Kidney (tissue), 14 donors: ENCODE data around the gene DNAL4. TPM values are rescaled to one million over a fixed set of nuclear protein-coding genes. Genes with fewer than 3 reads are reported as not detected.
A peak's percentile ranks its signal among the peaks of the same experiment; 100 is the strongest.

Source experiments
- DNase-seq, 5 donors: peaks; one replicate each; pipeline ENCODE4 v3.0.0-alpha.2; 2013 to 2020
- FAIRE-seq: peaks from 2 replicates; lab custom pipeline; 2012; peaks lifted over from hg19 to GRCh38; lab: Jason Lieb, UNC
- H3K27ac ChIP-seq, 2 donors: one replicate each; pipeline ENCODE4 v1.7.0; 2013; ENCODE audit warnings: low read depth in 2 of 2, low read length in 2 of 2, inconsistent platforms in 1 of 2
- H3K27me3 ChIP-seq: one replicate; pipeline ENCODE4 v1.7.1; 2013; ENCODE audit warnings: low read length, inconsistent platforms; ENCODE audit not compliant: control insufficient read depth, insufficient read depth
- H3K36me3 ChIP-seq, 3 donors: one replicate each; pipeline versions ENCODE4 v1.7.0 to v1.7.1; 2013; ENCODE audit warnings: low read length in 3 of 3, control low read depth in 1 of 3, inconsistent platforms in 1 of 3; ENCODE audit not compliant: insufficient read depth in 3 of 3, control insufficient read depth in 2 of 3
- H3K4me1 ChIP-seq, 3 donors: one replicate each; pipeline versions ENCODE4 v1.7.0 to v1.7.1; 2013; ENCODE audit warnings: low read length in 3 of 3, inconsistent platforms in 1 of 3, low read depth in 1 of 3; ENCODE audit not compliant: control insufficient read depth in 2 of 3, insufficient read depth in 2 of 3
- H3K4me3 ChIP-seq, 3 donors: one replicate each; pipeline versions ENCODE4 v1.7.0 to v1.8.1; 2013; ENCODE audit warnings: low read length in 3 of 3, control low read depth in 1 of 3, inconsistent platforms in 1 of 3
- H3K9ac ChIP-seq, 3 donors: one replicate each; pipeline versions ENCODE4 v1.7.0 to v1.7.1; 2013; ENCODE audit warnings: low read length in 3 of 3, control low read depth in 1 of 3, inconsistent platforms in 1 of 3
- H3K9me3 ChIP-seq, 3 donors: one replicate each; pipeline versions ENCODE4 v1.7.0 to v1.7.1; 2013; ENCODE audit warnings: low read length in 3 of 3, control low read depth in 1 of 3, inconsistent platforms in 1 of 3; ENCODE audit not compliant: control insufficient read depth in 2 of 3, insufficient read depth in 1 of 3
- intact Hi-C: fragments of 100-400 bp; cut with DNase I; formaldehyde crosslinking; loops from one replicate; pipeline ENCODE4 v1.11.1; 2022
- polyA plus RNA-seq: library from polyadenylated mRNA; stranded (reverse); fragments of 350-450 nt; fragmentation: Illumina TruSeq; extraction: RNeasy Lipid Tissue Mini Kit (QIAGEN cat#74804); gene quantifications from one replicate; pipeline ENCODE4 v1.2.3, GENCODE V29; 2014; ENCODE audit warnings: low read depth, low replicate concordance; ENCODE audit not compliant: insufficient read depth
- total RNA-seq: library from RNA; stranded (reverse); fragmentation: NEBNext Ultra II Directional; extraction: Animal tissue kit (Norgen Biotek cat#: 25700); gene quantifications from one replicate; pipeline ENCODE4 v1.2.1, GENCODE V29; 2021
- TF ChIP-seq, protein P1 (sequence below): IDR thresholded peaks from 3 replicates; pipeline ENCODE4 v1.5.1; 2012; ENCODE audit warnings: mild to moderate bottlenecking, moderate library complexity, borderline replicate concordance; ENCODE audit not compliant: insufficient read depth; ENCODE audit errors: extremely low read depth
- donor health status: control.
- donor health status: control.
- donor health status: control.
- donor health status: control.
- donor health status: control.
- donor health status: DM: yes; HTN: yes; CAD: no.
- donor health status: Normal renal cell carcinoma (clear cell type).

The DNAL4 gene
- total and polyA plus RNA-seq, 2 donors from 2014 or later, result 26.5 to 39.7 TPM

DNA sequence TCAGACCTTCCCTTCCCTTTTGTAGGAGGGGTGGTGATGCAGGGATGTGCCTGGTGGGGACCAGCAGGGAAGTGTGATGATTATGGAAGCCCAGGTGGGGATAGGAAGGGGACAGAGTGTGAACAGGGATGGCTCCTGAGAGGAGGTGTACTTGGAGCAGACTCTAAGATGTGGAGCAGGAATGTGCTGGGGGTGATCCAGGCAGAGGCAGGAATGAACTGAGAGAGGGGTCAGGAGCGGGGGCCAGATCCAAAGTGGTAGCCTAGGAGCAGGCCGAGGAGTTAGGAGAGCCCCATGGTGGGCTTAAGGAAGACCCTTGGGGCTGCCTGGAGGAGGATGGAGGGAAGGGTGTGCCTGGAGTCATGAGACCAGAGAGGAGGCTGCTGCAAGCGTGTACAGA, 46.2 kb upstream of the DNAL4 start:
- H3K9ac ChIP-seq, result no peak overlapping the region
- no peak overlapping the region for H3K4me3 ChIP-seq
- intact Hi-C loops, result loop anchor here (10.0 kb wide), 1 partner anchor 75 kb away; no protein-coding TSS in a partner anchor
- peaks cover 0 to 5% (median 0%) of the 10 kb centered on the region in 3 donors for H3K4me1 ChIP-seq
- TF ChIP-seq, protein P1, sequence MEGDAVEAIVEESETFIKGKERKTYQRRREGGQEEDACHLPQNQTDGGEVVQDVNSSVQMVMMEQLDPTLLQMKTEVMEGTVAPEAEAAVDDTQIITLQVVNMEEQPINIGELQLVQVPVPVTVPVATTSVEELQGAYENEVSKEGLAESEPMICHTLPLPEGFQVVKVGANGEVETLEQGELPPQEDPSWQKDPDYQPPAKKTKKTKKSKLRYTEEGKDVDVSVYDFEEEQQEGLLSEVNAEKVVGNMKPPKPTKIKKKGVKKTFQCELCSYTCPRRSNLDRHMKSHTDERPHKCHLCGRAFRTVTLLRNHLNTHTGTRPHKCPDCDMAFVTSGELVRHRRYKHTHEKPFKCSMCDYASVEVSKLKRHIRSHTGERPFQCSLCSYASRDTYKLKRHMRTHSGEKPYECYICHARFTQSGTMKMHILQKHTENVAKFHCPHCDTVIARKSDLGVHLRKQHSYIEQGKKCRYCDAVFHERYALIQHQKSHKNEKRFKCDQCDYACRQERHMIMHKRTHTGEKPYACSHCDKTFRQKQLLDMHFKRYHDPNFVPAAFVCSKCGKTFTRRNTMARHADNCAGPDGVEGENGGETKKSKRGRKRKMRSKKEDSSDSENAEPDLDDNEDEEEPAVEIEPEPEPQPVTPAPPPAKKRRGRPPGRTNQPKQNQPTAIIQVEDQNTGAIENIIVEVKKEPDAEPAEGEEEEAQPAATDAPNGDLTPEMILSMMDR, result no peak
- no peaks in the 10 kb centered on the region for H3K36me3 ChIP-seq
- DNase-seq, result peak in 1 of 5 donors; percentile 23
- no peaks in the 10 kb centered on the region for H3K9me3 ChIP-seq
- H3K27ac ChIP-seq, result no peak overlapping the region
- FAIRE-seq, result no peak
- H3K27me3 ChIP-seq, result no peaks in the 10 kb centered on the region

DNA sequence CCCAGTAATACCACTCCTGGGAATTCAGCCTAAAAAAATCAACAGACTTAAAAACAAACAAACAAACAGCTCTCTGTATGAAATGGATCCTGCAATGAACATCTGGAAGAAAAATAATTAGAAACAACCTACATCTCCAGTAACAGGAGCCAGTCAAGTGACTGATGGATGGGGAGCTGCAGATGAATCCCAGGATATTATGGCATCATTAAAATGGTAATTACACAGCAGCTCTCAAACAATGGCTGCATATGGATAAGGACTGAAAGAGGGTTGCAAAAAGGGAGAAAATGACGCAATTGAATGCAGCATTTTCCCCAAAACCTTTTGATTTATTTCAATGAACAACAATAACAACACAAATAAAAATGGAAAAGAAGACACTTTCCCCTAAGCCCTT, 45.7 kb upstream of the DNAL4 start:
- H3K4me3 ChIP-seq, result no peak overlapping the region
- no peak for DNase-seq
- H3K9ac ChIP-seq, result no peak overlapping the region
- H3K27ac ChIP-seq, result no peak overlapping the region
- no peaks in the 10 kb centered on the region for H3K36me3 ChIP-seq
- TF ChIP-seq, protein P1, result no peak
- H3K27me3 ChIP-seq, result no peaks in the 10 kb centered on the region
- no peaks in the 10 kb centered on the region for H3K9me3 ChIP-seq
- no peak for FAIRE-seq
- intact Hi-C loops, result loop anchor here (10.0 kb wide), 1 partner anchor 75 kb away; no protein-coding TSS in a partner anchor
- H3K4me1 ChIP-seq, result peaks cover 0 to 5% (median 0%) of the 10 kb centered on the region in 3 donors

DNA sequence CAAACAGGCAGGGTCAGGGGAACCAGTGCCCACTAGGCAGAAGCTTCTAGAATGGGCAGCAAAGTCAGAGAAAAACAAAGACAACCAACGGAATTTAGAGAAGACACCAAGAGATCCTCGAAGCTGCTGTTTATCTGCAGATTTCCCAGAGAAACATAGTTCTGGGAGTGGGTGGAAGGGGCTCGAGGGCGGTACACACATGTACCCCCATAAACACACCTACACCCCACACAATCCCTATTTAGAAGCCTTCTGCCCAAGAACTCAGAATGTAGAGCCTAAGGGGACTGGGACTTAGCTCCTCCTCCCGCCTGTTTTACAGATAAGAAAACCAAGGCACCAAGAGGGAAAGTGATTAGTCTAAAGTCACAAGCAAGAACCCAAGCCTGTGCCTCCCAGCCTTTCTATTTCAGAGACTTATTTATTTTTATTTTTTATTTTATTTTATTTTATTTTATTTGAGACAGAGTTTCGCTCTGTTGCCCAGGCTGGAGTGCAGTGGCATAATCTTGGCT, 43.5 kb upstream of the DNAL4 start:
- Histone ChIP-seq H3K36me3 (no peaks in the 10 kb centered on the region), H3K27me3 (no peaks in the 10 kb centered on the region), H3K9ac (no peak overlapping the region), H3K4me3 (no peak overlapping the region), H3K4me1 (no peaks in the 10 kb centered on the region), H3K27ac (no peak overlapping the region), H3K9me3 (no peaks in the 10 kb centered on the region)
- intact Hi-C loops, result no loop called here
- TF ChIP-seq, protein P1, result no peak
- DNase-seq (peak in 1 of 5 donors; percentile 15), FAIRE-seq (no peak)

DNA sequence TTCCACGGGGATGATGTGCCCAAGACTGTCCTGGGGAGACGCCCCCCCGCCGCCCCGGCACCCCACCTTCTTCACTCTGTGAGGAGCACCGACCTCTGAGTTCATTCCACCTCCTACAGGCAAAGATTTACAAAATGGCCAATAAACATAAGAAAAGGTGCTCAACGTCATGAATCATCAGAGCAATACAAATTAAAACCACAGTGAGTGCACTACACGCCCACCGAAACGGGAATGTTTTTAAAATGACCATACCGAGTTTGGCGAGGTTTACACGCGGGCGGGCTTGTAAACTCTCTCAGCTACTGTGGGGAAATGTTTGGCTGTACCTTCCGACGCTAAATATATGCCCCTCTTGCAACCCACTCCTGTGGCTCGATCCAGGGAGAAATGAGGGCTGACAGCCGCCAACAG, 42.0 kb upstream of the DNAL4 start:
- Histone ChIP-seq H3K4me1 (no peaks in the 10 kb centered on the region), H3K9me3 (no peaks in the 10 kb centered on the region), H3K36me3 (no peaks in the 10 kb centered on the region), H3K9ac (no peak overlapping the region), H3K27ac (no peak overlapping the region), H3K4me3 (no peak overlapping the region), H3K27me3 (no peaks in the 10 kb centered on the region)
- DNase-seq (no peak), FAIRE-seq (no peak)
- intact Hi-C loops, result no loop called here
- TF ChIP-seq, protein P1, result no peak
